Ovary (tissue), 9 donors: ENCODE data around the gene DES. TPM values are rescaled to one million over a fixed set of nuclear protein-coding genes. Genes with fewer than 3 reads are reported as not detected.

ENCODE experiments used
- DNase-seq, 5 donors: peaks; one replicate each; pipeline ENCODE4 v3.0.0-alpha.2; 2019 to 2020
- H3K27ac ChIP-seq, 2 donors: fragments of 200-600 bp; one replicate each; pipeline versions ENCODE4 v1.5.1 to v1.8.0; 2019 to 2022
- H3K27me3 ChIP-seq: fragments of 200-600 bp; one replicate; pipeline ENCODE4 v1.8.0; 2022
- H3K36me3 ChIP-seq: fragments of 200-600 bp; sonication (generic); one replicate; pipeline ENCODE4 v1.5.1; 2019
- H3K4me1 ChIP-seq: one replicate; pipeline ENCODE4 v1.8.1; 2013; ENCODE audit warnings: mild to moderate bottlenecking, moderate library complexity; ENCODE audit not compliant: insufficient read depth
- H3K4me3 ChIP-seq: fragments of 200-600 bp; sonication (generic); one replicate; pipeline ENCODE4 v1.5.1; 2017
- H3K9me3 ChIP-seq, 2 donors: fragments of 200-600 bp in 1 of 2; sonication (generic) in 1 of 2; one replicate each; pipeline versions ENCODE4 v1.5.1 to v1.8.1; 2013 to 2019; ENCODE audit warnings: mild to moderate bottlenecking in 1 of 2, moderate library complexity in 1 of 2
- EP300 ChIP-seq: sonication (generic); formaldehyde crosslinking; IDR thresholded peaks from one replicate; pipeline ENCODE4 v1.6.1; 2017; ENCODE audit warnings: antibody characterized with exemption
- POLR2A ChIP-seq: fragments of 450-650 bp; IDR thresholded peaks from one replicate; pipeline ENCODE4 v1.6.1; 2017; ENCODE audit warnings: antibody characterized with exemption, mild to moderate bottlenecking, moderate library complexity
- WGBS, 3 donors: extraction: QIAGEN DNeasy Blood & Tissue Kit in 1 of 3; methylation state at CpG; one replicate each; pipeline versions ENCODE4 v1.1.5 to v1.1.7; 2013 to 2017; 5-methylcytosine and 5-hydroxymethylcytosine counted together
- intact Hi-C, 4 donors: fragments of 100-400 bp; cut with DNase I; formaldehyde crosslinking; loops; one replicate each; pipeline versions ENCODE4 v1.11.0 to v1.15.1; 2022 to 2023
- polyA plus RNA-seq, 2 donors: library from polyadenylated mRNA; stranded (reverse); fragments of 200-250 nt in 1 of 2; fragments of 350-450 nt in 1 of 2; fragmentation: Illumina TruSeq in 1 of 2; extraction: RNeasy Lipid Tissue Mini Kit (QIAGEN cat#74804) in 1 of 2; gene quantifications; one replicate each; pipeline ENCODE4 v1.2.3, GENCODE V29; 2013 to 2014
- total RNA-seq, 7 donors: library from RNA; depleted of rRNA in 2 of 7; stranded (reverse); fragments of >200 nt in 2 of 7; fragmentation: NEBNext Ultra II Directional in 3 of 7; extraction: Animal tissue kit (Norgen Biotek cat#: 25700) in 3 of 7; gene quantifications; one replicate each; pipeline versions ENCODE4 v1.1.0 to v1.2.4, GENCODE V29; 2016 to 2023
- TF ChIP-seq, protein P1 (sequence below), 3 donors: fragments of 450-650 bp in 2 of 3; fragments of 200-600 bp in 1 of 3; IDR thresholded peaks; one replicate each; pipeline versions ENCODE4 v1.5.1 to v1.8.0; 2016 to 2022; ENCODE audit warnings: antibody characterized with exemption in 3 of 3, mild to moderate bottlenecking in 1 of 3
- donor health status: DM: no; HTN: no; CAD: no; lungs with moderate emphysema.
- donor health status: DM: no; HTN: no; CAD: no.
- donor health status: Bipolar disorder and iron deficiency.
- donor health status: DM: yes; HTN: yes; CAD: no.
- donor health status: DM: no; HTN: no; CAD: no.
- donor health status: DM: yes; HTN: yes; CAD: no.

The DES gene
- total and polyA plus RNA-seq, 9 donors = 86.5 to 1,061 (median 184) TPM

DNA sequence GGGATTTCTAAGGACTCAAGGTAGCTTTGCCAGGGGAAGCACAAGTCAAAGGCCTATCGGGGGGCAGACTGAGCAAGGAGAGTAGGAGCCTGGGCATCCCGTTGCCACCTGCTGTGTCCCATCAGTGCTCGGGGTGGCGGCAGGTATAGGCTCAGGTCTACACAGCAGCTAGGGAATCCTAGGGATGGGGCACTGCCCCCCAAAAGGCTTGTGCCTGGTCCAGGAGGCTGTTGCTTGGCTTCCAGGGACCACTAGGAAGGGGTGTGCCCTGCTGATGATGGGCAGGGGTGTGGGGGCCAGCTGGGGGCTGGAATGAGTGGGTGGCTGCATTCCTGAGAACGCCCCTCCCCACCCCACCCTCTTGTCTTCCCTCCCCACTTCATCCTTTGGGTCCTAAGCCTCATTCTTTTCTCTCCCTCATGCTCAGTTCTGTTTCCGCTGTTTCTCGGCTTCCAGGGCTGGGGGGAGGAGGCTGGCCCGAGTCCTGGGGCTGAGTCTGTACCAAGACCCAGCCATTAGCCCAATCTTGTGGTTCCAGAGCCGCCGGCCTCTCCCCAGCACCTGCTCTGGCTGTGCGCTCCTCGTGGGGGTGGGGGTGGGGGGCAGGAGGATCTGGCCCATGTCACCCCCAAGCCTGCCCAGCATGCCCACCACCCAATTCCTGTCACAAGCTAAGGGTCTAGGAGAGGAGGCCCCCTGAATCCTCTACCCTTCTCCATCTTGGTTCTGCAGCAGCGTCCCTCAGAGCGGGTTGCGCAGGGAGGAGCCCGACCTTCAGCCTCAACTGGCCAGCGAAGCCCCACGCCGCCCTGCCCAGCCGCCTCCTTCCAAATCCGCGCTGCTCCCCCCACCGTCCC, 29.3 kb downstream of the DES start:
- H3K27me3 ChIP-seq = no peaks in the 10 kb centered on the region
- no peaks in the 10 kb centered on the region for H3K9me3 ChIP-seq
- intact Hi-C loops = no loop called here
- 80 to 83% (median 81%) methylated on average over 22 to 23 of the region's 23 CpGs for whole genome bisulfite sequencing, 3 donors
- H3K4me3 ChIP-seq = no peak overlapping the region
- H3K4me1 ChIP-seq = peaks cover 4% of the 10 kb centered on the region
- DNase-seq = peak in 1 of 5 donors; percentile 15
- H3K36me3 ChIP-seq = no peaks in the 10 kb centered on the region
- TF ChIP-seq EP300 (no peak), POLR2A (no peak)
- TF ChIP-seq, protein P1, sequence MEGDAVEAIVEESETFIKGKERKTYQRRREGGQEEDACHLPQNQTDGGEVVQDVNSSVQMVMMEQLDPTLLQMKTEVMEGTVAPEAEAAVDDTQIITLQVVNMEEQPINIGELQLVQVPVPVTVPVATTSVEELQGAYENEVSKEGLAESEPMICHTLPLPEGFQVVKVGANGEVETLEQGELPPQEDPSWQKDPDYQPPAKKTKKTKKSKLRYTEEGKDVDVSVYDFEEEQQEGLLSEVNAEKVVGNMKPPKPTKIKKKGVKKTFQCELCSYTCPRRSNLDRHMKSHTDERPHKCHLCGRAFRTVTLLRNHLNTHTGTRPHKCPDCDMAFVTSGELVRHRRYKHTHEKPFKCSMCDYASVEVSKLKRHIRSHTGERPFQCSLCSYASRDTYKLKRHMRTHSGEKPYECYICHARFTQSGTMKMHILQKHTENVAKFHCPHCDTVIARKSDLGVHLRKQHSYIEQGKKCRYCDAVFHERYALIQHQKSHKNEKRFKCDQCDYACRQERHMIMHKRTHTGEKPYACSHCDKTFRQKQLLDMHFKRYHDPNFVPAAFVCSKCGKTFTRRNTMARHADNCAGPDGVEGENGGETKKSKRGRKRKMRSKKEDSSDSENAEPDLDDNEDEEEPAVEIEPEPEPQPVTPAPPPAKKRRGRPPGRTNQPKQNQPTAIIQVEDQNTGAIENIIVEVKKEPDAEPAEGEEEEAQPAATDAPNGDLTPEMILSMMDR (IDR thresholded peaks at IDR 0.05) = no peak
- H3K27ac ChIP-seq = no peak overlapping the region

DNA sequence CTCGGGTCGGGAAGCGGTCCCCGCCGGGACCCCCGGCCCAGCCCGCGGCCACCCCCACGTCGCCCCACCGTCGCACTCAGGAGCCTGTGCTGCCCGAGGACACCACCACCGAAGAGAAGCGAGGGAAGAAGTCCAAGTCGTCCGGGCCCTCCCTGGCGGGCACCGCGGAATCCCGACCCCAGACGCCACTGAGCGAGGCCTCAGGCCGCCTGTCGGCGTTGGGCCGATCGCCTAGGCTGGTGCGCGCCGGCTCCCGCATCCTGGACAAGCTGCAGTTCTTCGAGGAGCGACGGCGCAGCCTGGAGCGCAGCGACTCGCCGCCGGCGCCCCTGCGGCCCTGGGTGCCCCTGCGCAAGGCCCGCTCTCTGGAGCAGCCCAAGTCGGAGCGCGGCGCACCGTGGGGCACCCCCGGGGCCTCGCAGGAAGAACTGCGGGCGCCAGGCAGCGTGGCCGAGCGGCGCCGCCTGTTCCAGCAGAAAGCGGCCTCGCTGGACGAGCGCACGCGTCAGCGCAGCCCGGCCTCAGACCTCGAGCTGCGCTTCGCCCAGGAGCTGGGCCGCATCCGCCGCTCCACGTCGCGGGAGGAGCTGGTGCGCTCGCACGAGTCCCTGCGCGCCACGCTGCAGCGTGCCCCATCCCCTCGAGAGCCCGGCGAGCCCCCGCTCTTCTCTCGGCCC, 30.1 kb downstream of the DES start:
- no peak for DNase-seq
- TF ChIP-seq POLR2A (no peak), EP300 (no peak)
- TF ChIP-seq, protein P1 (IDR thresholded peaks at IDR 0.05) = no peak
- 84 to 86% (median 84%) methylated on average over 78 to 88 of the region's 88 CpGs for WGBS, 3 donors
- Histone ChIP-seq H3K27ac (no peak overlapping the region), H3K9me3 (no peaks in the 10 kb centered on the region), H3K4me3 (no peak overlapping the region), H3K36me3 (no peaks in the 10 kb centered on the region), H3K4me1 (peaks cover 3% of the 10 kb centered on the region), H3K27me3 (no peaks in the 10 kb centered on the region)
- intact Hi-C loops = no loop called here

DNA sequence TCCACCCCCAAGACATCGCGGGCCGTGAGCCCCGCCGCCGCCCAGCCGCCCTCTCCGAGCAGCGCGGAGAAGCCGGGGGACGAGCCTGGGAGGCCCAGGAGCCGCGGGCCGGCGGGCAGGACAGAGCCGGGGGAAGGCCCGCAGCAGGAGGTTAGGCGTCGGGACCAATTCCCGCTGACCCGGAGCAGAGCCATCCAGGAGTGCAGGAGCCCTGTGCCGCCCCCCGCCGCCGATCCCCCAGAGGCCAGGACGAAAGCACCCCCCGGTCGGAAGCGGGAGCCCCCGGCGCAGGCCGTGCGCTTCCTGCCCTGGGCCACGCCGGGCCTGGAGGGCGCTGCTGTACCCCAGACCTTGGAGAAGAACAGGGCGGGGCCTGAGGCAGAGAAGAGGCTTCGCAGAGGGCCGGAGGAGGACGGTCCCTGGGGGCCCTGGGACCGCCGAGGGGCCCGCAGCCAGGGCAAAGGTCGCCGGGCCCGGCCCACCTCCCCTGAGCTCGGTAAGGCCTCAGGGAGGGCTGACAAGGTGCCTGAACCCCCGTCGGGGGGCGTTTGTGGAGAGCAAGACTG, 30.7 kb downstream of the DES start:
- Histone ChIP-seq H3K27me3 (no peaks in the 10 kb centered on the region), H3K27ac (no peak overlapping the region), H3K4me3 (no peak overlapping the region), H3K9me3 (no peaks in the 10 kb centered on the region), H3K36me3 (no peaks in the 10 kb centered on the region), H3K4me1 (peaks cover 9% of the 10 kb centered on the region)
- WGBS, 3 donors = 70 to 82% (median 79%) methylated on average over 51 of the region's 51 CpGs
- intact Hi-C loops = no loop called here
- TF ChIP-seq EP300 (no peak), POLR2A (no peak)
- TF ChIP-seq, protein P1 (IDR thresholded peaks at IDR 0.05) = no peak
- peak in 1 of 5 donors; percentile 7 for DNase-seq

GRCh38 chr2:219449609-219450008, 31.4 kb downstream of the DES start:
- WGBS, 3 donors = 76 to 83% (median 80%) methylated on average over 5 of the region's 5 CpGs
- H3K4me3 ChIP-seq = no peak overlapping the region
- intact Hi-C loops = no loop called here
- H3K9me3 ChIP-seq = no peaks in the 10 kb centered on the region
- TF ChIP-seq, protein P1 (IDR thresholded peaks at IDR 0.05) = no peak
- TF ChIP-seq POLR2A (no peak), EP300 (no peak)
- peak in 1 of 5 donors; percentile 9 for DNase-seq
- no peaks in the 10 kb centered on the region for H3K36me3 ChIP-seq
- no peak overlapping the region for H3K27ac ChIP-seq
- H3K27me3 ChIP-seq = no peaks in the 10 kb centered on the region
- H3K4me1 ChIP-seq = peaks cover 14% of the 10 kb centered on the region
